A549 (cell line): ENCODE data around the gene CPNE1. TPM values are rescaled to one million over a fixed set of nuclear protein-coding genes. Genes with fewer than 3 reads are reported as not detected.

Experiments
- ATAC-seq, 2 experiments: fragments of 200-7000 bp in 1 of 2; fragments of >200 bp in 1 of 2; cut with Nextera tagmentation in 1 of 2; cut with Tn5 transposase in 1 of 2; 3 replicates each; pipeline versions ENCODE4 v1.8.0 to v1.9.1; 2018 to 2020; ENCODE audit warnings: mild to moderate bottlenecking in 1 of 2, moderate library complexity in 1 of 2
- CTCF ChIA-PET: fragments of 300-600 bp; sonication (Branson Sonifier 250); formaldehyde crosslinking; extraction: SDS; loops from one replicate; lab custom pipeline; 2021; ENCODE audit warnings: antibody characterized with exemption, inconsistent platforms; lab: Yijun Ruan, JAX
- POLR2A ChIA-PET: fragments of 350-600 bp; formaldehyde crosslinking; extraction: SDS; loops from one replicate; lab custom pipeline; 2021; ENCODE audit warnings: antibody characterized with exemption, inconsistent platforms; lab: Yijun Ruan, JAX
- DNase-seq, 2 experiments: peaks; one replicate each; pipeline versions ENCODE4 v3.0.0 to v3.0.0-alpha.2; 2011 to 2016; ENCODE audit warnings: low read depth in 1 of 2, low spot score in 1 of 2
- FAIRE-seq: peaks from 2 replicates; lab custom pipeline; 2011; peaks lifted over from hg19 to GRCh38; lab: Jason Lieb, UNC
- H3K27ac ChIP-seq, 2 experiments: fragments of >200 bp; sonication (Bioruptor Twin); formaldehyde crosslinking; 3 replicates each; pipeline ENCODE4 v1.5.1; 2016 to 2017
- H3K4me1 ChIP-seq: fragments of >200 bp; sonication (Bioruptor Twin); formaldehyde crosslinking; 3 replicates; pipeline ENCODE4 v1.6.1; 2016
- H3K4me2 ChIP-seq: fragments of >200 bp; sonication (Bioruptor Twin); formaldehyde crosslinking; 3 replicates; pipeline ENCODE4 v1.6.1; 2016
- H3K4me3 ChIP-seq: fragments of >200 bp; sonication (Bioruptor Twin); formaldehyde crosslinking; 3 replicates; pipeline ENCODE4 v1.5.1; 2016
- H3K9me3 ChIP-seq: fragments of >200 bp; sonication (Bioruptor Twin); formaldehyde crosslinking; 3 replicates; pipeline ENCODE4 v1.6.1; 2016
- BHLHE40 ChIP-seq: IDR thresholded peaks from 2 replicates; pipeline ENCODE4 v1.6.1; 2012; ENCODE audit warnings: low read depth, low read length, inconsistent platforms
- CBX2 ChIP-seq: fragments of 200-600 bp; sonication (generic); IDR thresholded peaks from 2 replicates; pipeline ENCODE4 v1.6.1; 2016; ENCODE audit warnings: low read depth, mild to moderate bottlenecking, borderline replicate concordance
- CHD4 ChIP-seq: fragments of 200-600 bp; sonication (generic); IDR thresholded peaks from 2 replicates; pipeline ENCODE4 v1.6.1; 2016; ENCODE audit warnings: antibody characterized with exemption, mild to moderate bottlenecking, borderline replicate concordance
- EHF ChIP-seq: fragments of 250-450 bp; sonication (Bioruptor Pico); IDR thresholded peaks from 2 replicates; pipeline ENCODE4 v1.5.0; 2020; ENCODE audit warnings: mild to moderate bottlenecking
- EP300 ChIP-seq, 2 experiments: fragments of >200 bp; sonication (Bioruptor Twin); formaldehyde crosslinking; IDR thresholded peaks; 2 replicates in 1 of 2; 3 replicates in 1 of 2; pipeline ENCODE4 v1.6.1; 2016 to 2017
- ESRRA ChIP-seq: fragments of 150-350 bp; IDR thresholded peaks from 2 replicates; pipeline ENCODE4 v1.6.1; 2014; ENCODE audit warnings: mild to moderate bottlenecking, low read length, borderline replicate concordance
- GATA3 ChIP-seq: IDR thresholded peaks from 2 replicates; pipeline ENCODE4 v1.6.1; 2012; ENCODE audit warnings: borderline replicate concordance
- HDAC2 ChIP-seq: fragments of 200-600 bp; sonication (generic); IDR thresholded peaks from 2 replicates; pipeline ENCODE4 v1.6.1; 2016
- HEYL ChIP-seq: fragments of 250-450 bp; sonication (Bioruptor Pico); IDR thresholded peaks from 2 replicates; pipeline ENCODE4 v1.8.0; 2021; ENCODE audit warnings: mild to moderate bottlenecking, moderate library complexity
- HOXB5 ChIP-seq: fragments of 250-450 bp; sonication (Bioruptor Pico); IDR thresholded peaks from 2 replicates; pipeline ENCODE4 v1.5.0; 2020; ENCODE audit warnings: mild to moderate bottlenecking, moderate library complexity
- KDM1A ChIP-seq: fragments of 200-600 bp; sonication (generic); IDR thresholded peaks from 2 replicates; pipeline ENCODE4 v1.6.1; 2016; ENCODE audit warnings: low read depth, mild to moderate bottlenecking
- MAFK ChIP-seq: fragments of 450-650 bp; IDR thresholded peaks from 2 replicates; pipeline ENCODE4 v1.6.1; 2014; ENCODE audit not compliant: partially characterized antibody
- MAZ ChIP-seq: fragments of 150-350 bp; IDR thresholded peaks from 2 replicates; pipeline ENCODE4 v1.6.1; 2014; ENCODE audit warnings: antibody characterized with exemption, low read depth, low read length, borderline replicate concordance
- NFE2L2 ChIP-seq: fragments of 150-350 bp; conservative IDR thresholded peaks from 2 replicates; pipeline ENCODE4 v1.6.1; 2014; ENCODE audit warnings: low read length
- NR3C1 ChIP-seq: fragments of >200 bp; sonication (Bioruptor Twin); formaldehyde crosslinking; IDR thresholded peaks from 3 replicates; pipeline ENCODE4 v1.6.1; 2017
- POLR2AphosphoS2 ChIP-seq: conservative IDR thresholded peaks from 2 replicates; pipeline ENCODE4 v1.6.1; 2012; ENCODE audit warnings: low read length, improper control_type of control experiment, inconsistent platforms
- RFX5 ChIP-seq: fragments of 450-650 bp; IDR thresholded peaks from 2 replicates; pipeline ENCODE4 v1.7.1; 2014; ENCODE audit warnings: antibody characterized with exemption, mild to moderate bottlenecking, moderate library complexity
- SMC3 ChIP-seq: fragments of >200 bp; sonication (Bioruptor Twin); formaldehyde crosslinking; IDR thresholded peaks from 3 replicates; pipeline ENCODE4 v1.6.1; 2018; ENCODE audit warnings: inconsistent platforms
- SREBF2 ChIP-seq: fragments of 450-650 bp; IDR thresholded peaks from 2 replicates; pipeline ENCODE4 v1.6.1; 2014; ENCODE audit warnings: mild to moderate bottlenecking, moderate library complexity
- TP53 ChIP-seq: fragments of 250-450 bp; sonication (Bioruptor Pico); IDR thresholded peaks from 2 replicates; pipeline ENCODE4 v1.5.0; 2021; ENCODE audit warnings: mild to moderate bottlenecking, moderate library complexity
- ZC3H11A ChIP-seq: fragments of 450-650 bp; IDR thresholded peaks from 2 replicates; pipeline ENCODE4 v1.6.1; 2014; ENCODE audit warnings: antibody characterized with exemption, mild to moderate bottlenecking
- ZFP36 ChIP-seq: fragments of 450-650 bp; IDR thresholded peaks from 2 replicates; pipeline ENCODE4 v1.6.1; 2014; ENCODE audit warnings: borderline replicate concordance; ENCODE audit not compliant: partially characterized antibody
- ZNF302 ChIP-seq: fragments of 250-450 bp; sonication (Bioruptor Pico); IDR thresholded peaks from 2 replicates; pipeline ENCODE4 v1.9.0; 2021; ENCODE audit warnings: inconsistent platforms, mild to moderate bottlenecking, moderate library complexity
- WGBS: methylation state at CpG from one replicate; pipeline ENCODE4 v1.1.6; 2017; ENCODE audit errors: missing lambda C conversion rate; 5-methylcytosine and 5-hydroxymethylcytosine counted together
- polyA plus RNA-seq, 4 experiments: library from polyadenylated mRNA; depleted of rRNA in 3 of 4; stranded (reverse); fragments of >200 nt; fragmentation: RNase III in 1 of 4; extraction: RNeasy Plus Mini Kit Qiagen cat#74134 plus additional on column Dnase treatment in 1 of 4; gene quantifications; 2 replicates in 3 of 4; 3 replicates in 1 of 4; pipeline ENCODE4 v1.2.3, GENCODE V29; 2011 to 2017
- TF ChIP-seq, protein P1 (sequence below): fragments of 250-450 bp; sonication (Bioruptor Pico); IDR thresholded peaks from 2 replicates; pipeline ENCODE4 v1.5.0; 2021; ENCODE audit warnings: mild to moderate bottlenecking, moderate library complexity, borderline replicate concordance
- TF ChIP-seq, protein P2 (sequence below): fragments of 250-450 bp; sonication (Bioruptor Pico); IDR thresholded peaks from 2 replicates; pipeline ENCODE4 v1.5.0; 2020; ENCODE audit warnings: low read depth, mild to moderate bottlenecking, moderate library complexity
- TF ChIP-seq, protein P3 (sequence below): fragments of >200 bp; sonication (Bioruptor Twin); formaldehyde crosslinking; IDR thresholded peaks from 3 replicates; pipeline ENCODE4 v1.6.1; 2016

The CPNE1 gene
- polyA plus RNA-seq, 2 of the 4 experiments (the other 2 are of a cell fraction), result 199 to 244 TPM

DNA sequence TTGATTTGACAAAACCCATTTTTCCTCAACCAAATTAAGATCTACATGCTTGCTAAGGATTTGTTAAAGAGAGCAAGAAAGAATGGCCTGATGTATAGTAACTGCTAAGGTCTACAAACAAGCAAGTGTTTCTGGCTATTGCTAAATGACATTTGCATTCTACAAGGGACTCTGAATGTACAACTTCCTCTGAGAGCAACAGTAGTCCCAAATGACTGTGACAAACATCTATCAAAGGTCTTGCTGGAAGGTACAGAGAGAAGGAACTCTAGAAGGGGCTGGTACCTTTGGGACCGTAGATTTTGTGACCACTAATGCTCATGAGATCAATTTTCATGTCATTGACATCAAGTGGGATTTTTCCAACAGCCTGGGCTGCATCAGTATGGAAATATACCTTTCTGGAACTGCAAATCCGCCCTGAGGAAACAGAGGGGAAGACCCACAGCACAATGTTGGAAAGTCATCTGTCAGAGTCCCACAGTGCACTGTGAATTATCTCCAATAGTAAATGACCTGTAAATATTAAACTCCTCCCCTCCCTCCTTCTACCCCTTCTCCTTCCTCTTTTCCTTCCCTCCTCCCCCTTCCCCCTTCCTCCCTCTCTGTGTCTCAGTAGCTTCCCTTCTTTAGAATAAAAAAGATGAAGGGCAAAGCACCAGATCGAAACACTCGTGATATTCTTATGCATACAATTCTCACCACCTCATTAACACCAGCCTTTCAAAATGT, 15.9 kb upstream of the CPNE1 start:
- 93% methylated on average over 4 of the region's 4 CpGs for WGBS
- H3K27ac ChIP-seq, result no peak overlapping the region
- no peak for FAIRE-seq
- no peak for DNase-seq
- no peak for ATAC-seq
- H3K4me2 ChIP-seq, result no peak overlapping the region
- TF ChIP-seq, protein P1, sequence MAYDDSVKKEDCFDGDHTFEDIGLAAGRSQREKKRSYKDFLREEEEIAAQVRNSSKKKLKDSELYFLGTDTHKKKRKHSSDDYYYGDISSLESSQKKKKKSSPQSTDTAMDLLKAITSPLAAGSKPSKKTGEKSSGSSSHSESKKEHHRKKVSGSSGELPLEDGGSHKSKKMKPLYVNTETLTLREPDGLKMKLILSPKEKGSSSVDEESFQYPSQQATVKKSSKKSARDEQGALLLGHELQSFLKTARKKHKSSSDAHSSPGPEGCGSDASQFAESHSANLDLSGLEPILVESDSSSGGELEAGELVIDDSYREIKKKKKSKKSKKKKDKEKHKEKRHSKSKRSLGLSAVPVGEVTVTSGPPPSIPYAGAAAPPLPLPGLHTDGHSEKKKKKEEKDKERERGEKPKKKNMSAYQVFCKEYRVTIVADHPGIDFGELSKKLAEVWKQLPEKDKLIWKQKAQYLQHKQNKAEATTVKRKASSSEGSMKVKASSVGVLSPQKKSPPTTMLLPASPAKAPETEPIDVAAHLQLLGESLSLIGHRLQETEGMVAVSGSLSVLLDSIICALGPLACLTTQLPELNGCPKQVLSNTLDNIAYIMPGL (CRISPR knock-in tag), result no peak
- no peak for TF ChIP-seq ZC3H11A
- H3K4me3 ChIP-seq, result no peak overlapping the region
- no peaks in the 10 kb centered on the region for H3K9me3 ChIP-seq
- no peaks in the 10 kb centered on the region for H3K4me1 ChIP-seq
- POLR2A ChIA-PET, result no interaction called here
- CTCF ChIA-PET, result interaction anchor here (0.6 to 0.9 kb wide), 2 partner anchors 173 to 216 kb away, joined by 3 to 4 read pairs; no protein-coding TSS in a partner anchor

DNA sequence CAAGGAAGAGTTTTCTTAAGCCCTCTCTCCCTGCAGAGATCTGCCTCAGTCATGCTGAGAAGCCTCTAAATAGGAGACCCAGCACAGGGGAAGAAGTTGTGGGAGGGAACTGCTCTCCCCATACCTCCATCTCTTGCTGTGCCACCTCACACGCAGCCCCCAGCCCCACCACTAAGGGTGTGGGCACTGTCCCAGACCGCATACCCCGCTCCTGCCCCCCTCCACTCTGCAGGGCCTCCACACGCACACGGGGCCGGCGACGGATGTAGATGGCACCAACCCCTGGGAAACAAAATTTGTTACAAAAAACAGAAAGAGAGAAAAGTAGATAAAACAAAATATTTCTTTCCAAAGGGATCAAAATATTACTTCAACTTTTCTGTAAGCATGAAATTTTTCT, 10.2 kb upstream of the CPNE1 start:
- no peak for TF ChIP-seq ESRRA
- TF ChIP-seq KDM1A, result no peak
- no peak for TF ChIP-seq EHF (CRISPR knock-in tag)
- no peak for TF ChIP-seq HOXB5
- TF ChIP-seq MAFK, result no peak
- TF ChIP-seq, protein P2, sequence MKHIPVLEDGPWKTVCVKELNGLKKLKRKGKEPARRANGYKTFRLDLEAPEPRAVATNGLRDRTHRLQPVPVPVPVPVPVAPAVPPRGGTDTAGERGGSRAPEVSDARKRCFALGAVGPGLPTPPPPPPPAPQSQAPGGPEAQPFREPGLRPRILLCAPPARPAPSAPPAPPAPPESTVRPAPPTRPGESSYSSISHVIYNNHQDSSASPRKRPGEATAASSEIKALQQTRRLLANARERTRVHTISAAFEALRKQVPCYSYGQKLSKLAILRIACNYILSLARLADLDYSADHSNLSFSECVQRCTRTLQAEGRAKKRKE (CRISPR knock-in tag), result no peak
- no peak for TF ChIP-seq RFX5
- TF ChIP-seq TP53 (CRISPR knock-in tag), result no peak
- TF ChIP-seq MAZ, result no peak
- no peak for TF ChIP-seq ZNF302
- no peak for TF ChIP-seq SMC3
- no peak for TF ChIP-seq BHLHE40
- no peak for TF ChIP-seq EP300 (IDR thresholded peaks at IDR 0.05)
- H3K4me2 ChIP-seq, result no peak overlapping the region
- no peak overlapping the region for H3K4me3 ChIP-seq
- H3K4me1 ChIP-seq, result no peaks in the 10 kb centered on the region
- ATAC-seq (0 out of 6 replicates have a peak, but pooled peaks of 1 of the 2 experiments have one; percentile 34), FAIRE-seq (no peak), DNase-seq (no peak)
- H3K27ac ChIP-seq, result no peak overlapping the region
- H3K9me3 ChIP-seq, result no peaks in the 10 kb centered on the region
- ChIA-PET CTCF (interaction anchor here (0.8 kb wide), 1 partner anchor 280 kb away, joined by 3 read pairs; the partner anchor contains the start of gene SCAND1), POLR2A (no interaction called here)
- 95% methylated on average over 8 of the region's 8 CpGs for WGBS

DNA sequence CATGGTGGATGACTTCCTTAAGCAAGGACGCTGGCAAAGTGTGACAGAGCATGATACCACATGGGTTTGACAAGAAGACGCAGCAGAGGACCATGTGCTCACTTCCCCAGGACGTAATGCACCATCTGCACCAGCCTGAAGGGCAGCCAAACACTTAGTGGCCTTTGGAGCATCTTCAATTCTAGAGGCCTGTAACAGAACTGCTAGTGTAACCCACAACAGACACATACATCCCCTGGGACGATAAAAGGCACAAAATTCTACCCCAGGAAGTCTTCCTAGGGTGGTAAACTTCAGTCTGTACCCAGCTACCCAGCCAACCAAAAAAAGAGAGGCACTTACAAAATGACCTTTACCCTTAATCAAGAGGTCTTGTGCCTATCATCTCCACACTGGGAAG, 9.2 kb upstream of the CPNE1 start:
- no peak overlapping the region for H3K27ac ChIP-seq
- TF ChIP-seq, protein P3, sequence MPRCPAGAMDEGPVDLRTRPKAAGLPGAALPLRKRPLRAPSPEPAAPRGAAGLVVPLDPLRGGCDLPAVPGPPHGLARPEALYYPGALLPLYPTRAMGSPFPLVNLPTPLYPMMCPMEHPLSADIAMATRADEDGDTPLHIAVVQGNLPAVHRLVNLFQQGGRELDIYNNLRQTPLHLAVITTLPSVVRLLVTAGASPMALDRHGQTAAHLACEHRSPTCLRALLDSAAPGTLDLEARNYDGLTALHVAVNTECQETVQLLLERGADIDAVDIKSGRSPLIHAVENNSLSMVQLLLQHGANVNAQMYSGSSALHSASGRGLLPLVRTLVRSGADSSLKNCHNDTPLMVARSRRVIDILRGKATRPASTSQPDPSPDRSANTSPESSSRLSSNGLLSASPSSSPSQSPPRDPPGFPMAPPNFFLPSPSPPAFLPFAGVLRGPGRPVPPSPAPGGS, result no peak
- TF ChIP-seq ESRRA, result no peak
- TF ChIP-seq CBX2, result no peak
- TF ChIP-seq RFX5, result no peak
- no peak for TF ChIP-seq HEYL (CRISPR knock-in tag)
- no peak for TF ChIP-seq TP53 (CRISPR knock-in tag)
- no peak for TF ChIP-seq NFE2L2
- no peak for TF ChIP-seq SREBF2
- TF ChIP-seq, protein P2 (CRISPR knock-in tag), result no peak
- TF ChIP-seq HDAC2, result no peak
- no peak for TF ChIP-seq MAFK
- no peak for TF ChIP-seq CHD4
- TF ChIP-seq ZFP36, result no peak
- no peak for TF ChIP-seq MAZ
- no peak for TF ChIP-seq GATA3
- TF ChIP-seq BHLHE40, result no peak
- TF ChIP-seq NR3C1, result no peak
- no peak for TF ChIP-seq POLR2AphosphoS2
- DNase-seq, result no peak
- WGBS, result 87% methylated on average over 4 of the region's 4 CpGs
- ChIA-PET CTCF (interaction anchor here (0.6 kb wide), 1 partner anchor 1620 kb away, joined by 3 read pairs; no protein-coding TSS in a partner anchor), POLR2A (no interaction called here)
- FAIRE-seq, result no peak
- H3K9me3 ChIP-seq, result no peaks in the 10 kb centered on the region
- H3K4me1 ChIP-seq, result no peaks in the 10 kb centered on the region
- ATAC-seq, result no peak
- no peak overlapping the region for H3K4me2 ChIP-seq
- H3K4me3 ChIP-seq, result no peak overlapping the region
